Lung (tissue), 12 donors: ENCODE measurements around the gene ARHGEF40. TPM values are rescaled to one million over a fixed set of nuclear protein-coding genes. Genes with fewer than 3 reads are reported as not detected.

ENCODE experiments used
- ATAC-seq: fragments of 200-7000 bp; cut with Tn5 transposase; one replicate; pipeline ENCODE4 v1.9.1; 2020; ENCODE audit warnings: moderate number of reproducible peaks; ENCODE audit not compliant: insufficient read depth, low FRiP score
- DNase-seq, 3 donors: peaks; one replicate each; pipeline ENCODE4 v3.0.0-alpha.2; 2013 to 2017
- H3K27ac ChIP-seq, 2 donors: one replicate each; pipeline ENCODE4 v1.5.1; 2013; ENCODE audit warnings: mild to moderate bottlenecking in 2 of 2, moderate library complexity in 2 of 2, control low read depth in 1 of 2, inconsistent platforms in 1 of 2, low read depth in 1 of 2, low read length in 1 of 2
- H3K27me3 ChIP-seq, 3 donors: one replicate each; pipeline ENCODE4 v1.5.1; 2013; ENCODE audit warnings: low read length in 2 of 3; ENCODE audit not compliant: control insufficient read depth in 3 of 3, insufficient read depth in 3 of 3
- H3K36me3 ChIP-seq, 4 donors: one replicate each; pipeline ENCODE4 v1.5.1; 2013; ENCODE audit warnings: low read length in 4 of 4, mild to moderate bottlenecking in 1 of 4, moderate library complexity in 1 of 4; ENCODE audit not compliant: control insufficient read depth in 4 of 4, insufficient read depth in 4 of 4
- H3K4me1 ChIP-seq, 5 donors: one replicate each; pipeline ENCODE4 v1.5.1; 2013; ENCODE audit warnings: low read length in 5 of 5, mild to moderate bottlenecking in 2 of 5, moderate library complexity in 1 of 5; ENCODE audit not compliant: control insufficient read depth in 5 of 5, insufficient read depth in 5 of 5
- H3K4me3 ChIP-seq: one replicate; pipeline ENCODE4 v1.5.1; 2013; ENCODE audit warnings: mild to moderate bottlenecking, control low read depth, moderate library complexity
- H3K9ac ChIP-seq, 2 donors: one replicate each; pipeline ENCODE4 v1.5.1; 2013; ENCODE audit warnings: low read length in 2 of 2, control low read depth in 1 of 2; ENCODE audit not compliant: insufficient read depth in 1 of 2
- H3K9me3 ChIP-seq, 4 donors: one replicate each; pipeline ENCODE4 v1.5.1; 2013; ENCODE audit warnings: low read length in 3 of 4, mild to moderate bottlenecking in 1 of 4, moderate library complexity in 1 of 4; ENCODE audit not compliant: control insufficient read depth in 4 of 4, insufficient read depth in 3 of 4
- CTCF ChIP-seq: IDR thresholded peaks from 2 replicates; pipeline ENCODE4 v1.5.1; 2012; ENCODE audit warnings: mild to moderate bottlenecking; ENCODE audit errors: control extremely low read depth, extremely low read depth
- WGBS, 2 donors: extraction: QIAGEN DNeasy Blood & Tissue Kit; methylation state at CpG; one replicate each; pipeline ENCODE4 v1.1.7; 2013; 5-methylcytosine and 5-hydroxymethylcytosine counted together
- polyA plus RNA-seq, 2 donors: library from polyadenylated mRNA; stranded (reverse); fragments of 200-250 nt; gene quantifications; one replicate each; pipeline ENCODE4 v1.2.1, GENCODE V29; 2013
- total RNA-seq, 2 donors: library from RNA; depleted of rRNA in 1 of 2; stranded (reverse); fragments of >200 nt in 1 of 2; gene quantifications; one replicate each; pipeline ENCODE4 v1.2.1, GENCODE V29; 2014 to 2021
- donor health status: control.
- donor health status: control.
- donor health status: Bipolar disorder and iron deficiency.
- donor health status: healthy.
- donor health status: DM: yes; HTN: yes; CAD: no.

ARHGEF40 gene
- total and polyA plus RNA-seq, 4 donors, result 13.1 to 48.6 (median 27.3) TPM

GRCh38 chr14:21071225-21072030 is 1.3 kb downstream of the ARHGEF40 start:
- 0% methylated on average over 26 to 37 of the region's 37 CpGs for WGBS, 2 donors
- Histone ChIP-seq H3K4me3 (peak overlapping the region; percentile 60), H3K9me3 (no peaks in the 10 kb centered on the region), H3K9ac (peak overlapping the region; percentile 59 to 94), H3K27me3 (no peaks in the 10 kb centered on the region), H3K4me1 (peaks cover 0 to 30% (median 0%) of the 10 kb centered on the region in 5 donors), H3K27ac (peak overlapping the region; percentile 87 to 93), H3K36me3 (peaks cover 0 to 36% (median 22%) of the 10 kb centered on the region in 4 donors)
- no peak for TF ChIP-seq CTCF
- peak; percentile 96 to 97 (median 97) for DNase-seq
- peak; percentile 40 for ATAC-seq

GRCh38 chr14:21072031-21072473 is 1.9 kb downstream of the ARHGEF40 start:
- H3K27ac ChIP-seq, result peak overlapping the region; percentile 87 to 93
- no peak for TF ChIP-seq CTCF
- no peaks in the 10 kb centered on the region for H3K9me3 ChIP-seq
- H3K27me3 ChIP-seq, result no peaks in the 10 kb centered on the region
- WGBS, 2 donors, result 6 to 34% methylated on average over 4 of the region's 4 CpGs
- DNase-seq (peak in 2 of 3 donors; percentile 71 to 74), ATAC-seq (no peak)
- peaks cover 0 to 30% (median 0%) of the 10 kb centered on the region in 5 donors for H3K4me1 ChIP-seq
- H3K36me3 ChIP-seq, result peaks cover 4 to 37% (median 25%) of the 10 kb centered on the region in 4 donors
- peak overlapping the region; percentile 59 to 94 for H3K9ac ChIP-seq
- H3K4me3 ChIP-seq, result no peak overlapping the region

- Histone ChIP-seq H3K4me1 (peaks cover 0 to 30% (median 0%) of the 10 kb centered on the region in 5 donors), H3K9me3 (no peaks in the 10 kb centered on the region), H3K9ac (no peak overlapping the region), H3K27me3 (no peaks in the 10 kb centered on the region), H3K27ac (peak overlapping the region in 1 of 2 donors; percentile 42), H3K4me3 (no peak overlapping the region), H3K36me3 (peaks cover 5 to 44% (median 29%) of the 10 kb centered on the region in 4 donors)
- no peak for TF ChIP-seq CTCF
- WGBS, 2 donors, result 85 to 86% methylated on average over 9 of the region's 9 CpGs
- ATAC-seq (no peak), DNase-seq (no peak)
These were observed 2.8 kb downstream of the ARHGEF40 start for GRCh38 chr14:21072781-21073339.
